B cell (primary cell): ENCODE measurements around the gene LCOR. TPM values are rescaled to one million over a fixed set of nuclear protein-coding genes. Genes with fewer than 3 reads are reported as not detected.

ENCODE experiments used
- ATAC-seq: fragments of 200-7000 bp; cut with Tn5 transposase; one replicate; pipeline ENCODE4 v1.10.0; 2021; ENCODE audit warnings: low read depth, mild to moderate bottlenecking, moderate number of reproducible peaks, moderate library complexity
- CTCF ChIA-PET: fragments of 350-600 bp; sonication (Branson Sonifier 250); formaldehyde crosslinking; loops from one replicate; lab custom pipeline; 2021; ENCODE audit warnings: antibody characterized with exemption, inconsistent platforms; lab: Charles Lee
- POLR2A ChIA-PET: fragments of 350-600 bp; sonication (Branson Sonifier 250); formaldehyde crosslinking; loops from one replicate; lab custom pipeline; 2021; ENCODE audit warnings: antibody characterized with exemption; lab: Charles Lee
- DNase-seq: peaks from one replicate; pipeline ENCODE4 v3.0.0; 2013
- H2AFZ ChIP-seq: 2 replicates; pipeline ENCODE4 v1.6.1; 2012; ENCODE audit warnings: mild to moderate bottlenecking, low read depth, low read length; ENCODE audit not compliant: insufficient read depth, poor library complexity, severe bottlenecking
- H3K27ac ChIP-seq, 2 donors: 1 replicate in 1 of 2; 2 replicates in 1 of 2; pipeline ENCODE4 v1.5.1; 2012 to 2013; ENCODE audit warnings: low read length in 2 of 2, mild to moderate bottlenecking in 2 of 2, moderate library complexity in 1 of 2
- H3K27me3 ChIP-seq, 4 experiments: fragments of 200-600 bp in 1 of 4; sonication (generic) in 1 of 4; replicated peaks in 1 of 4; 1 replicate in 2 of 4; 2 replicates in 2 of 4; pipeline versions ENCODE4 v1.6.1 to v1.7.0; 2013 to 2016; ENCODE audit warnings: low read length in 3 of 4, mild to moderate bottlenecking in 2 of 4, mixed read lengths in 1 of 4, moderate library complexity in 1 of 4; ENCODE audit not compliant: insufficient read depth in 4 of 4, control insufficient read depth in 3 of 4; ENCODE audit errors: control extremely low read depth in 1 of 4
- H3K36me3 ChIP-seq, 2 experiments: replicated peaks in 1 of 2; 1 replicate in 1 of 2; 2 replicates in 1 of 2; pipeline versions ENCODE4 v1.6.1 to v1.7.1; 2013; ENCODE audit warnings: low read length in 1 of 2; ENCODE audit not compliant: insufficient read depth in 2 of 2, control insufficient read depth in 1 of 2; ENCODE audit errors: control extremely low read depth in 1 of 2, extremely low read depth in 1 of 2
- H3K4me1 ChIP-seq, 2 donors: fragments of 200-600 bp in 1 of 2; sonication (generic) in 1 of 2; 1 replicate in 1 of 2; 2 replicates in 1 of 2; pipeline versions ENCODE4 v1.5.1 to v1.6.1; 2013 to 2017; ENCODE audit warnings: low read length in 2 of 2; ENCODE audit not compliant: control insufficient read depth in 2 of 2, insufficient read depth in 2 of 2
- H3K4me2 ChIP-seq: replicated peaks from 2 replicates; pipeline ENCODE3; 2012; ENCODE audit warnings: mild to moderate bottlenecking, low read depth, low read length; ENCODE audit not compliant: poor library complexity, severe bottlenecking
- H3K4me3 ChIP-seq, 5 experiments: fragments of 200-600 bp in 1 of 5; sonication (generic) in 1 of 5; 1 replicate in 3 of 5; 2 replicates in 2 of 5; pipeline versions ENCODE4 v1.5.1 to v1.7.0; 2011 to 2016; ENCODE audit warnings: low read length in 4 of 5, mild to moderate bottlenecking in 4 of 5, low read depth in 2 of 5, control low read depth in 1 of 5, moderate library complexity in 1 of 5; ENCODE audit not compliant: insufficient read depth in 1 of 5; ENCODE audit errors: control extremely low read depth in 1 of 5, extremely low read depth in 1 of 5
- H3K79me2 ChIP-seq: fragments of 200-600 bp; sonication (generic); one replicate; pipeline ENCODE4 v1.6.0; 2016; ENCODE audit warnings: low read length; ENCODE audit not compliant: control insufficient read depth, insufficient read depth
- H3K9ac ChIP-seq: fragments of 200-600 bp; sonication (generic); 2 replicates; pipeline ENCODE4 v1.6.1; 2017; ENCODE audit warnings: mild to moderate bottlenecking, low read length, moderate library complexity
- H3K9me3 ChIP-seq, 3 donors: one replicate each; pipeline versions ENCODE4 v1.6.1 to v1.7.1; 2013; ENCODE audit warnings: low read length in 2 of 3; ENCODE audit not compliant: control insufficient read depth in 2 of 3, insufficient read depth in 1 of 3; ENCODE audit errors: control extremely low read depth in 1 of 3
- H4K20me1 ChIP-seq: 2 replicates; pipeline ENCODE4 v1.6.0; 2012; ENCODE audit warnings: mild to moderate bottlenecking, low read length; ENCODE audit not compliant: insufficient read depth, control insufficient read depth, poor library complexity, severe bottlenecking
- H3K27ac Mint-ChIP-seq: one replicate; pipeline ENCODE4 v1.8.0; 2021; ENCODE audit warnings: mixed read lengths
- H3K27me3 Mint-ChIP-seq: one replicate; pipeline ENCODE4 v1.8.0; 2021; ENCODE audit warnings: mixed read lengths
- H3K4me1 Mint-ChIP-seq: one replicate; pipeline ENCODE4 v1.8.0; 2021; ENCODE audit warnings: mixed read lengths
- H3K4me3 Mint-ChIP-seq: one replicate; pipeline ENCODE4 v1.8.0; 2021; ENCODE audit warnings: mixed read lengths
- H3K9me3 Mint-ChIP-seq: one replicate; pipeline ENCODE4 v1.8.0; 2022; ENCODE audit warnings: mixed read lengths; ENCODE audit not compliant: insufficient read depth
- EZH2 ChIP-seq: IDR thresholded peaks from 2 replicates; pipeline ENCODE4 v1.6.1; 2012; ENCODE audit warnings: borderline replicate concordance, low read depth, mild to moderate bottlenecking, moderate library complexity, low read length; ENCODE audit not compliant: insufficient read depth, poor library complexity, severe bottlenecking
- WGBS: methylation state at CpG from one replicate; pipeline ENCODE4 v1.1.5; 2013; ENCODE audit warnings: missing lambda C conversion rate; ENCODE audit not compliant: insufficient coverage; 5-methylcytosine and 5-hydroxymethylcytosine counted together
- intact Hi-C: fragments of 100-400 bp; cut with micrococcal nuclease; formaldehyde crosslinking; loops from one replicate; pipeline ENCODE4 v1.10.0; 2022
- polyA plus RNA-seq: library from polyadenylated mRNA; depleted of rRNA; stranded (reverse); fragments of >200 nt; gene quantifications from 2 replicates; pipeline ENCODE4 v1.2.3, GENCODE V29; 2012
- total RNA-seq, 2 donors: library from RNA; stranded (reverse); fragments of 120-200 nt in 1 of 2; gene quantifications; 1 replicate in 1 of 2; 2 replicates in 1 of 2; pipeline versions ENCODE4 v1.2.3 to v1.2.4, GENCODE V29; 2013 to 2022
- TF ChIP-seq, protein P1 (sequence below): fragments of 200-600 bp; IDR thresholded peaks from one replicate; pipeline ENCODE4 v1.8.0; 2022; ENCODE audit warnings: antibody characterized with exemption, mild to moderate bottlenecking

Gene LCOR
- total and polyA plus RNA-seq, 2 donors (not counting 1 experiment from before 2014, with no cell fraction given), result 5.1 to 70.0 TPM

DNA sequence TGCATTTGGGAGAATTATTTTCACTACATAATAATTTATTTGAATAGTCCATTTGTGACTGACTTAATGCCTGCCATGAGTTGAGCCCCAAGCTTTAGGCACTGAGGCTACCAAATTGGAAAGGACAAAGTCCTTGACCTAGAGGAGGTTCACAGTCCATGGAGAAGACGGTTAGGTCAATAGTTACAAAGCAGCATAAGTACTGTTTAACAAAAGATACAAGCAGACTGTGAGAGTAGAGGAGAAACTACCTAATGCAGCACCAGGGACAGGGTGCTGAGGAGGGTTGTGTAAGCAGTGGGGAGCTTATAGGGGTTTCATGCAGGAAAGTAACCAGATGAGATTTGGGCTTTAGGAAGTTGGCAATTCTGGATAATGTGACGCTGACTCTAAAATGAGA is 139.2 kb downstream of the LCOR start:
- CTCF ChIA-PET, result no interaction called here
- Histone ChIP-seq H3K4me1 (peaks cover 17 to 23% of the 10 kb centered on the region in 2 donors), H3K9me3 (no peaks in the 10 kb centered on the region), H2AFZ (no peak overlapping the region), H4K20me1 (no peaks in the 10 kb centered on the region), H3K27me3 (no peaks in the 10 kb centered on the region), H3K4me3 (no peak overlapping the region), H3K27ac (no peak overlapping the region), H3K4me2 (no peak overlapping the region), H3K36me3 (peaks cover 0 to 1% of the 10 kb centered on the region in 2 experiments), H3K9ac (no peak overlapping the region), H3K79me2 (no peaks in the 10 kb centered on the region)
- DNase-seq, result no peak
- TF ChIP-seq, protein P1, sequence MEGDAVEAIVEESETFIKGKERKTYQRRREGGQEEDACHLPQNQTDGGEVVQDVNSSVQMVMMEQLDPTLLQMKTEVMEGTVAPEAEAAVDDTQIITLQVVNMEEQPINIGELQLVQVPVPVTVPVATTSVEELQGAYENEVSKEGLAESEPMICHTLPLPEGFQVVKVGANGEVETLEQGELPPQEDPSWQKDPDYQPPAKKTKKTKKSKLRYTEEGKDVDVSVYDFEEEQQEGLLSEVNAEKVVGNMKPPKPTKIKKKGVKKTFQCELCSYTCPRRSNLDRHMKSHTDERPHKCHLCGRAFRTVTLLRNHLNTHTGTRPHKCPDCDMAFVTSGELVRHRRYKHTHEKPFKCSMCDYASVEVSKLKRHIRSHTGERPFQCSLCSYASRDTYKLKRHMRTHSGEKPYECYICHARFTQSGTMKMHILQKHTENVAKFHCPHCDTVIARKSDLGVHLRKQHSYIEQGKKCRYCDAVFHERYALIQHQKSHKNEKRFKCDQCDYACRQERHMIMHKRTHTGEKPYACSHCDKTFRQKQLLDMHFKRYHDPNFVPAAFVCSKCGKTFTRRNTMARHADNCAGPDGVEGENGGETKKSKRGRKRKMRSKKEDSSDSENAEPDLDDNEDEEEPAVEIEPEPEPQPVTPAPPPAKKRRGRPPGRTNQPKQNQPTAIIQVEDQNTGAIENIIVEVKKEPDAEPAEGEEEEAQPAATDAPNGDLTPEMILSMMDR, result no peak
- TF ChIP-seq EZH2, result no peak
- no peak overlapping the region for H3K27ac Mint-ChIP-seq
- H3K4me1 Mint-ChIP-seq, result peaks cover 37% of the 10 kb centered on the region
- no CpG with 5 or more reads among the region's 2 CpGs for WGBS
- no peak overlapping the region for H3K4me3 Mint-ChIP-seq
- H3K9me3 Mint-ChIP-seq, result no peaks in the 10 kb centered on the region
- no peaks in the 10 kb centered on the region for H3K27me3 Mint-ChIP-seq
- no peak for ATAC-seq
- POLR2A ChIA-PET, result no interaction called here
- intact Hi-C loops, result no loop called here

DNA sequence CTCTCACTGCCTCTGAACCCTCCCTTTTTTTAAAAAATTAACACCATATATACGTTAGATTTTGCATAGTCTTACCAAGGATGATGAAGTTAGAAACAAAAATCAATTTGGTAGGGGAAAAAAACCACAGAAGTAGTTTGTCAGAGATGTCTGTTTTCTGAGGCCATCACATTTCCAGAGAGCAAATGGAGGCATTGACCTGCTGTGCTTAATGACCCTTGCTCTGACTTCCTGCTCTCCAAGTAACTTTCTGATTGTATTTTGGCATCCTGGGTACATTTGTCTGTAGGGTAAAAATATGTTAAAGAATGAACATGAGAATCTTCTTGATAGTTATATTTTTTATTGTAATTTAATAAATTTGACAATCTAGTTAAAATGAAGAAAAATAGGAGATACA is 140.2 kb downstream of the LCOR start:
- CTCF ChIA-PET, result no interaction called here
- H3K9ac ChIP-seq, result no peak overlapping the region
- WGBS, result no CpG with 5 or more reads among the region's 1 CpG
- POLR2A ChIA-PET, result no interaction called here
- H3K4me1 ChIP-seq, result peaks cover 17 to 23% of the 10 kb centered on the region in 2 donors
- no peaks in the 10 kb centered on the region for H3K27me3 Mint-ChIP-seq
- peaks cover 0 to 1% of the 10 kb centered on the region in 2 experiments for H3K36me3 ChIP-seq
- H3K4me3 ChIP-seq, result no peak overlapping the region
- H3K27ac ChIP-seq, result no peak overlapping the region
- H4K20me1 ChIP-seq, result no peaks in the 10 kb centered on the region
- no peak overlapping the region for H3K4me3 Mint-ChIP-seq
- no peaks in the 10 kb centered on the region for H3K9me3 Mint-ChIP-seq
- DNase-seq, result no peak
- intact Hi-C loops, result no loop called here
- no peak overlapping the region for H3K4me2 ChIP-seq
- no peaks in the 10 kb centered on the region for H3K9me3 ChIP-seq
- no peaks in the 10 kb centered on the region for H3K27me3 ChIP-seq
- H2AFZ ChIP-seq, result no peak overlapping the region
- H3K4me1 Mint-ChIP-seq, result peaks cover 37% of the 10 kb centered on the region
- TF ChIP-seq, protein P1, result no peak
- TF ChIP-seq EZH2, result no peak
- no peaks in the 10 kb centered on the region for H3K79me2 ChIP-seq
- no peak for ATAC-seq
- no peak overlapping the region for H3K27ac Mint-ChIP-seq
